Measurements from ENCODE around the gene GCDH. TPM values are rescaled to one million over a fixed set of nuclear protein-coding genes. Genes with fewer than 3 reads are reported as not detected.

Gene GCDH
- total RNA-seq, 6 experiments from 2014 or later: 42.2 to 119 (median 59.5) TPM

DNA sequence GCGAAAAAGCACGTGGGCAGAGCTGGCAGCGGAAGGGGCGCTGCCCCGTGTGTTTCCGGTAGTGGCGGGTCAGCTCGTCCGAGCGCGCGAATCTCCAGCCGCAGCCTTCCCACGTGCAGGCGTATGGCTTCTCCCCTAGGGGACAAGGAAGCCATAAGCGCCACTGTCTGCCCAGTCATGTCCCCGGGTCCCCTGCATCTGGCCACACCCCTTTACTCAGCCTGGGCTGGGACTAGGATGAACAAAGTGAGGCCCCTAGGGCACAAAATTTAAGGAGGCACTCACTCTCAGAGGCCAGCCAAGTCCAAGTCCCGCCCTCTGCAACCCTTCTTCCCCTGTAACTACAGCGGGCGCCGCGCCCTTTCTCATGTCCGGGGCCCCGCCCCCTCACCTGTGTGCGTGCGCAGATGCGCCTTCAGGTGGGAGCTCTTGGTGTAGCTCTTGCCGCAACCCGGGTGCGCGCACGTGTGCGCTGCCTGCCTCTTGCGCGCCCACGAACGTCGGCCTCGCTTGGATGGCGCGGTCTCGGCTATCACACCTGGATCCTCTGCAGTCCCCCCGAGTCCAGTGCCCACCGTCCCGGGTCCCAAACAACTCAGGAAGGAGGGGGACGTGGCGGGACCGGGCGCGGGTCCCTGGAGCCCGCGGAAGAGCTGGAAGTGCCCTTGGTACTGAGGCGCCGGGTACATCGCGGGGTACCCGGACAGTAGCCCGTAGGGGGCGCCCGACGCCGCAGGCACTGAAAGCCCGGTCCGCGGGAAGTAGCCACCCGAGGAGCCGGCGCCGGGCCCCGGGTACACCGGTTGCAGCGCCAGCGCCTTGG, 5.8 kb upstream of the GCDH start:
- TF ChIP-seq POLR2A (IDR thresholded peaks at IDR 0.05): no peak
- TF ChIP-seq, protein P1, sequence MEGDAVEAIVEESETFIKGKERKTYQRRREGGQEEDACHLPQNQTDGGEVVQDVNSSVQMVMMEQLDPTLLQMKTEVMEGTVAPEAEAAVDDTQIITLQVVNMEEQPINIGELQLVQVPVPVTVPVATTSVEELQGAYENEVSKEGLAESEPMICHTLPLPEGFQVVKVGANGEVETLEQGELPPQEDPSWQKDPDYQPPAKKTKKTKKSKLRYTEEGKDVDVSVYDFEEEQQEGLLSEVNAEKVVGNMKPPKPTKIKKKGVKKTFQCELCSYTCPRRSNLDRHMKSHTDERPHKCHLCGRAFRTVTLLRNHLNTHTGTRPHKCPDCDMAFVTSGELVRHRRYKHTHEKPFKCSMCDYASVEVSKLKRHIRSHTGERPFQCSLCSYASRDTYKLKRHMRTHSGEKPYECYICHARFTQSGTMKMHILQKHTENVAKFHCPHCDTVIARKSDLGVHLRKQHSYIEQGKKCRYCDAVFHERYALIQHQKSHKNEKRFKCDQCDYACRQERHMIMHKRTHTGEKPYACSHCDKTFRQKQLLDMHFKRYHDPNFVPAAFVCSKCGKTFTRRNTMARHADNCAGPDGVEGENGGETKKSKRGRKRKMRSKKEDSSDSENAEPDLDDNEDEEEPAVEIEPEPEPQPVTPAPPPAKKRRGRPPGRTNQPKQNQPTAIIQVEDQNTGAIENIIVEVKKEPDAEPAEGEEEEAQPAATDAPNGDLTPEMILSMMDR (IDR thresholded peaks at IDR 0.05): peak; percentile 48 to 73 (median 56)
- H3K27ac ChIP-seq: peak overlapping the region in 1 of 3 donors; percentile 13
- WGBS (ENCODE audit: insufficient coverage, low coverage, low lambda C conversion rate, missing lambda C conversion rate): 6% methylated on average over 28 of the region's 73 CpGs
- intact Hi-C loops (cut with DNase I): loop anchor here in 1 of 2 donors (10.0 kb wide), 1 partner anchor 50 kb away; the partner anchor contains the start of genes CALR and FARSA
- ATAC-seq: peak; percentile 36 to 57 (median 49)
- H3K4me3 ChIP-seq: peak overlapping the region; percentile 18 to 51 (median 22)
- H3K27me3 ChIP-seq: no peaks in the 10 kb centered on the region
- no peaks in the 10 kb centered on the region for H3K36me3 ChIP-seq
- peaks cover 0 to 5% (median 0%) of the 10 kb centered on the region in 4 donors for H3K9me3 ChIP-seq
- peaks cover 0 to 16% (median 0%) of the 10 kb centered on the region in 4 donors for H3K4me1 ChIP-seq
- peak; percentile 73 to 86 (median 83) for DNase-seq

DNA sequence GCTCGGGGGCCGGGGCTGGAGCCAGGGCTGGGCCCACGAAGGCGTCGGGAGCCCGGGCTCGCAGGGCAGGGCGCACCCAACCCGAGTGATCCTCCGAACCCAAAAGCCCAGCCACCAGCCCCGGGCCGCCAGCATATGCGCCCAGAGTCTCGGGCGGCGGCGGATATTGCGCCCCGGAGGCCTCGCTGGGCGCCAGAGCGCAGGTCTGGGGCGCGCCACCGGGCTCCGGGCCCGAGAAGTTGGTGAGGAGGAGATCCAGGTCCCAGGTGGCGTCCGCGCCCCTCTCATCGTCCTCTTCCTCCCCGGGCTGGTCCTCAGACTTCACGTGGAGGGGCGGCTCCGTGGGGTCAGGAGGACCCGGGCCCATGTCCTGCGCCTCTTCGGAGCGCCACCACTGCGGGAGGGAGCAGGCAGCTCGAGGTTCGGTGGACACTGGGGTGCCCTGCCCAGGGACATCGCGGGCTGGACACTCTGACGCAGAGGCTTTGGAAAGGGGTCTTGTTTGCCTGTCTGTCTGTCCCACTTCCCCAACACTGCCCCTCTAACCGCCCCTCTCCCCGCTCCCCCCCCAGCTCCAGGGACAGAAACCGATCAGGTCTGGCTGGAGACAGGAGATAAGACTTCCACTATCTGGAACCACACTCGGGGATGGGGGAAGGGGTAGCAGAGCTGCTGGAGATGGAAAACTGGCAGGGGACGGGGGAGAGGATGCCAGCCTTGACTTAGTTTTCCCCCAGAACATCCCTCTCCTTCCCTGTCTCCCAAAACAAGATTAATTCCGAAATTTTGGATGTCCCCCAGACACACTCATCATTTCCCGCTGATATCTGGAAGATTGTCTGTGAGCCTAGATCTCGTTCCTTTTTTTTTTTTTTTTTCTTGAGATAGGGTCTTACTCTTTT, 5.0 kb upstream of the GCDH start:
- H3K4me1 ChIP-seq: peaks cover 0 to 18% (median 0%) of the 10 kb centered on the region in 4 donors
- TF ChIP-seq POLR2A (IDR thresholded peaks at IDR 0.05): no peak
- TF ChIP-seq, protein P1 (IDR thresholded peaks at IDR 0.05): no peak
- peak in 1 of 3 donors; percentile 63 for DNase-seq
- no peaks in the 10 kb centered on the region for H3K27me3 ChIP-seq
- peaks cover 0 to 5% (median 0%) of the 10 kb centered on the region in 4 donors for H3K9me3 ChIP-seq
- intact Hi-C loops (cut with DNase I): loop anchor here in 1 of 2 donors (10.0 kb wide), 1 partner anchor 49 kb away; the partner anchor contains the start of genes CALR and FARSA
- no peak for ATAC-seq
- peak overlapping the region; percentile 18 to 51 (median 22) for H3K4me3 ChIP-seq
- peak overlapping the region in 1 of 3 donors; percentile 13 for H3K27ac ChIP-seq
- WGBS (ENCODE audit: insufficient coverage, low coverage, low lambda C conversion rate, missing lambda C conversion rate): 51% methylated on average over 6 of the region's 53 CpGs
- H3K36me3 ChIP-seq: no peaks in the 10 kb centered on the region

DNA sequence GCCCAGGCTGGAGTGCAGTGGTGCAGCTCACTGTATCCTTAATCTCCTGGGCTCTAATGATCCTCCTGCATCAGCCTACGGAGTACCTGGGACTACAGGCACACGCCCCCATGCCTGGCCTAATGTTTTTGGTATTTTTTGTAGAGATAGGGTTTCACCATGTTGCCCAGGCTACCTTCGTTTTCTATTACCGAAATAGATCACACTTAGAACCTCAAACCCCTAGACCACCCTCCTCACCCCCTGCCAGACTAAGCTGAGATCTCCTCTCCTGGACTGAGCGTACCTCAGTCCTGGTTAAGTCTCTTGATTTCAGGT, 4.3 kb upstream of the GCDH start:
- Histone ChIP-seq H3K27ac (no peak overlapping the region), H3K9me3 (peaks cover 0 to 5% (median 0%) of the 10 kb centered on the region in 4 donors), H3K4me1 (peaks cover 0 to 18% (median 0%) of the 10 kb centered on the region in 4 donors), H3K36me3 (no peaks in the 10 kb centered on the region), H3K4me3 (no peak overlapping the region), H3K27me3 (no peaks in the 10 kb centered on the region)
- ATAC-seq (no peak), DNase-seq (no peak)
- no peak for TF ChIP-seq POLR2A (IDR thresholded peaks at IDR 0.05)
- TF ChIP-seq, protein P1 (IDR thresholded peaks at IDR 0.05): no peak
- intact Hi-C loops (cut with DNase I): loop anchor here in 1 of 2 donors (10.0 kb wide), 1 partner anchor 48 kb away; the partner anchor contains the start of genes CALR and FARSA
- WGBS (ENCODE audit: insufficient coverage, low coverage, low lambda C conversion rate, missing lambda C conversion rate): 69% methylated on average over 4 of the region's 5 CpGs

DNA sequence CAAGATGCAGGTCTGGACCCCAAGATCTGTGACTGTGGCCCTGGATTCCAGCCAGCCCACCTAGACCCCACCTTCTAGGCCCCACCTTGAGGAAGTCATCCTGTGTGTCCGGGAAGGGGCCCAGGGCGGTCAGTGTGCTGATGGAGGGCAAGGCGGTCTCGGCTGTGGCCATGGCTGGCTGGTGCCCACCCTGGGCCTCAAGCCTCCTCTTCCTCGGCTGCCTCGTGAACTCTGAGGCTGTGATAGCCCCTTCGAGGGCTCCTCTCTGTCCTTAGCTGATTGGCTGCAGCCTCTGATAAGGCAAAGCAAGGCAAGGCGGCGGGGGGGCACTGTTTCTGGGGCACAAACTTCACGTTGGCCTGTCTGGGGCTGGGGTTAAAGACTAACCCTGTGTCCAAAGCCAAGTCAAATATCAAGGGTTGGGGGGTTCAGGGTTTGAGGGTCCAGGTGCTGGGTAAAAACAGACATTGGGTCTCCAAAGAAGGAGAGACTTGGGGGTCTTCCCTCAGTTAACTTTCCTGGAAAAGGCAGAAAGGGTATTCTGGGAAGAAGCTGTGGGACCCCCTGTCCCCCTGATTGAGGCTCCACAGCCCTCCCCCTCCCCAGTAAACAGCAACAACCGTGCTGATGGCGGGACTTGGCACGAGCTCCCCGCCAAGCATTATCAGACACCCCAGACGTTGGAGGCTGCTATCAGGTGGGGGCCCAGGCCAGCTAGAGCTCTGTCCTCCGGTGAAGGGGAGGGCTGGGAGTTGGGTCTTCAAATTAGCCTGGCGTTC, 3.8 kb upstream of the GCDH start, which contains the start of gene KLF1:
Gene KLF1 (minus strand): TSS at position 233 of the 779 bp plus-strand sequence. CDS start 61 bp downstream, at position 172.
- no peak within 1 kb of the TSS for H3K27ac ChIP-seq
- DNase-seq: no peak
- H3K4me1 ChIP-seq: peaks cover 0 to 24% (median 3%) of the 10 kb centered on the region in 4 donors
- H3K27me3 ChIP-seq: no peaks in the 10 kb centered on the region
- whole genome bisulfite sequencing (ENCODE audit: insufficient coverage, low coverage, low lambda C conversion rate, missing lambda C conversion rate): 80% methylated on average over 5 of the region's 17 CpGs
- no peak within 1 kb of the TSS for H3K4me3 ChIP-seq
- H3K36me3 ChIP-seq: no peaks in the 10 kb centered on the region
- no peak for ATAC-seq
- TF ChIP-seq, protein P1 (IDR thresholded peaks at IDR 0.05): no peak
- TF ChIP-seq POLR2A (IDR thresholded peaks at IDR 0.05): no peak
- intact Hi-C loops (cut with DNase I): loop anchor here in 1 of 2 donors (10.0 kb wide), 1 partner anchor 48 kb away; the partner anchor contains the start of genes CALR and FARSA
- peaks cover 0 to 5% (median 0%) of the 10 kb centered on the region in 4 donors for H3K9me3 ChIP-seq

All from right lobe of liver (tissue), 6 donors.